GM12873 (cell line): ENCODE data around the gene PROCA1.

Experiments
- TF ChIP-seq, protein P1 (sequence below): IDR thresholded peaks from 2 replicates; pipeline ENCODE4 v1.5.1; 2012; ENCODE audit warnings: low read depth, mild to moderate bottlenecking, moderate library complexity, low read length, control low read depth; ENCODE audit not compliant: insufficient read depth; ENCODE audit errors: missing control alignments

The PROCA1 gene

DNA sequence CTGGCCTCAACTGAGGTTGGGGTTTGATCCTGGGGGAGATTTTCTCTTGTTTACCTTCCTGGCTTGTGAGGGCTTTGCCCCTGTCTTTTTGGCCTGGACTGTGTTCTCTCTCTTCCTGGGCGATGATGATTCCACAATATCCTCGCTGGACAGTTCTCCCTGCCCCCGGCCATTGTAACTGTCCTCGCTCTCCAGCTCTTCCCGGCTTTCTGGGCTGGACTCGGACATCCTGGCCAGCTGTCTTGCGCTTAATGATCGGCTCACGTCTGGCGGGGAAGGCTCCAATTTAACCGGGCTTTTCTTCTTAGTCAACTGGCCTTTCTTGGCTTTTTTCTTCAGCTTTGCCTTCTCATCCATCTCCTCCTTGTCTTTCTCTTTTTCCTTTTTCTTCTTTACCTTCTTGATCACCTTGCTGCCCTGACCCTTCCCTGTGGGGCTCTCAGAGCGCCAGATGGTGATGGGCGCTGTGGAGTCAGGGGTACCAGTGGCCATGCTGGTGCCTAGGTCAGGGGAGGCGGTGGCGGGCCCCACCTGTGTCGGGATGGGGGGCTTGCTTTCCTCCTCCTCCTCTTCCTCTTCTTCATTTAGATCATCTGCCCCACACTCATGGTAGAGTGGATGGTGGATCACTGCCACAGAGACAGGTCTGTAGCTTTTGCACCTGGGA is 8.0 kb downstream of the PROCA1 start:
- TF ChIP-seq, protein P1, sequence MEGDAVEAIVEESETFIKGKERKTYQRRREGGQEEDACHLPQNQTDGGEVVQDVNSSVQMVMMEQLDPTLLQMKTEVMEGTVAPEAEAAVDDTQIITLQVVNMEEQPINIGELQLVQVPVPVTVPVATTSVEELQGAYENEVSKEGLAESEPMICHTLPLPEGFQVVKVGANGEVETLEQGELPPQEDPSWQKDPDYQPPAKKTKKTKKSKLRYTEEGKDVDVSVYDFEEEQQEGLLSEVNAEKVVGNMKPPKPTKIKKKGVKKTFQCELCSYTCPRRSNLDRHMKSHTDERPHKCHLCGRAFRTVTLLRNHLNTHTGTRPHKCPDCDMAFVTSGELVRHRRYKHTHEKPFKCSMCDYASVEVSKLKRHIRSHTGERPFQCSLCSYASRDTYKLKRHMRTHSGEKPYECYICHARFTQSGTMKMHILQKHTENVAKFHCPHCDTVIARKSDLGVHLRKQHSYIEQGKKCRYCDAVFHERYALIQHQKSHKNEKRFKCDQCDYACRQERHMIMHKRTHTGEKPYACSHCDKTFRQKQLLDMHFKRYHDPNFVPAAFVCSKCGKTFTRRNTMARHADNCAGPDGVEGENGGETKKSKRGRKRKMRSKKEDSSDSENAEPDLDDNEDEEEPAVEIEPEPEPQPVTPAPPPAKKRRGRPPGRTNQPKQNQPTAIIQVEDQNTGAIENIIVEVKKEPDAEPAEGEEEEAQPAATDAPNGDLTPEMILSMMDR: no peak

DNA sequence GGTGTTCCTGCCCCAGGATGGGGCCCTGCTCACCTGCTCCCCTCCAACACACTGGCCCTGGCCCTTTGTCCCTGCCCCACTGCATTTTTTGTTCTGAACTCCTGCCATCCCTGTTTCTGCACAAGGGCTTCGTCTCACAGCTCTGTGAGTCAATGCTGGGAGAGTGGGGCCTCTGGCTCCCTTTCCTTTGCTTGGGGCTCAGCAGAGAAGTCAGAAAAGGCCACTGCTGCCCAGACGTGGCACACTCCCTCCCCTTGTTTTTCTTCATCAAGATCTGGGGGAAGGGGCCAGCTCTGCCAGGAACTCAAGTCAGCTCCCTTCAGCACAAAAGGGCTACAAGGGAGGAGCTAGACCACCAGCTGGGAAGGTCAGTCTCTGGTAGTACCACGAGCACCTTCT is 8.9 kb downstream of the PROCA1 start:
- TF ChIP-seq, protein P1: no peak

DNA sequence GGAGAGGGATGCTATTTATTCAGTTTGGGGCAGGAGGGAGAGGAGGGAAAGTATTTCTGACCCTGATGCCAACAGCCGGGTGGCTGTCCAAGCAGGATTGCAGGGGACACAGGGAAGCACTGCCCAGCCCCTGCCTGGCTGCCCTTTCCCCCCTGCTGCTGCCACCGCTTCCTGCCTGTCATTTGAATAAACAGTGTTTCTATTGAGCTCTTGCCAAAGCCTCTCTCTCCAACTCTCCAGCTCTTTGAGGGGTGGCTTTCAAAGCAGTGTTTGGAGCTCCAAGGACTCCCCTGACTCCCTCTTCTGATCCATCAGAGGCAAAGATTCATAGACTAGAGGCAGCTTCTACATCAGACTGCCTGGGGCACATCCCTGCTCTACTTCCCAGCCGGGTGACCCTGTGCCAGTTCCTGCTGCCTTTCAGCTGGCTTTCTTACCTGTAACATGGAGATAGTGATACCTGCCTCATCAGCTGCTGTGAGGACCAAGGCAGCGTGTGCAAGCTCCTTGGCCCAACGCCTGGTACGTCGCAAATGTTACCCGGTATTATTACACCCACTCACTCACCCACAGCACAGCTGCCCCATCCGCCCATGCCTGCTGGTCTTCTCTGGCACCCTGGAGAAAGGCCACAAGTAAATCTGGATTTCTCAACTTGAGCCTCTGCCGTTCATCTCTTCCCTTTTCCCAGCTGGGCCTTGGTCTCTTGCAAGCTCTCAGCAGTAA is 9.5 kb downstream of the PROCA1 start:
- TF ChIP-seq, protein P1: no peak

DNA sequence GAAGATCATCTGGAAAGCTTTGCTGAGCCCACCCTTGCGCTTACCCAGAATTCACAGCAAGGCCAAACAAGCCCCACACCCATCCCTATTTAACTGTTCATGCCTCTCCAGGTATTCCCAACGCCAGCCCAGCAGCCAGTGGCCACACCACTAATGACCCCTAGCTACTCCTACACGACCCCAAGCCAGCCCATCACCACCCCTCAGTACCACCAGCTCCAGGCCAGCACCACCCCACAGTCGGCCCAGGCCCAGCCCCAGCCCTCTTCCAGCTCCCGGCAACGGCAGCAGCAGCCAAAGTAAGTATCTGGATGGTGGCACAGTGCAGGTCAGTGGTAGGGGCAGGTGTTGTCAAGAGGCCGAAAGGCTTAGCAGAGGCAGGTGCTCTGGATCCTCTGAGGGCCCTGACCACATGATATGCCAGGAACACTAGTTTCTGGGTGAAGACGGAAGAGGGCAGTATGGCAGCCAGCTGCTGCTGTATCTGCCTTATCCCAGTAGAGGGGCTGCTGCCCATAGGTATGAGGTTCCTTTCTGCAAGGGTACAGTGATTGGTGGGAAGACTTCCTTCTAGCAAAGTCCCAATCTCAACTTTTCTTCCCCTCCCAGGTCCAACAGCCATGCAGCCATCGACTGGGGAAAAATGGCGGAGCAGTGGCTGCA is 10.7 kb downstream of the PROCA1 start:
- TF ChIP-seq, protein P1: no peak

DNA sequence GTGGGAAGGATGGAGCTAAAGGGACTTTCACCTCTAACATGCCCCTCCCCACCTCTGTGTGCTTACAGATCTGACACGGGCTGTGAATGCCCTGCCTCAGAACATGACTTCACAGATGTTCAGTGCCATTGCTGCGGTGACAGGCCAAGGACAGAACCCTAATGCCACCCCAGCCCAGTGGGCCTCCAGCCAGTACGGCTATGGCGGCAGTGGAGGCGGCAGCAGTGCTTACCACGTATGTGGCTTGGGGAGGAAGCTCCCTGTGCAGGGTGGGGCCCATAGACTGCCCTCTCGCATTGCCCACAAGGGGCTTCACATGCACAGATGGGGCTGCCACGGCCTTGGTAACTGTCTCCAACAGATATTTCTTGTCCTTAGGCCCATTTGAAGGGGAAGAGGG is 11.4 kb downstream of the PROCA1 start:
- TF ChIP-seq, protein P1: no peak

GRCh38 chr17:28698253-28698941 is 13.3 kb downstream of the PROCA1 start:
- TF ChIP-seq, protein P1: no peak

GRCh38 chr17:28693869-28694268 is 17.8 kb downstream of the PROCA1 start:
- TF ChIP-seq, protein P1: no peak
